Stimulated activated CD8-positive, alpha-beta memory T cell treated with anti-CD3 and anti-CD28 coated beads, Interleukin-12 subunit alpha, Interleukin-12 subunit beta, amount 100 ng/mL, for 4 hours (primary cell): Measurements from ENCODE around the gene NSMF.
"Not testable (repeated sequence)": the region's sequence is repeated elsewhere in the genome, so short reads cannot be mapped to it uniquely, and the experiment has no call there.

Experiments
- DNase-seq: peaks from one replicate; pipeline ENCODE4 v3.0.0-alpha.2; 2020; ENCODE audit warnings: low read depth

Gene NSMF

DNA sequence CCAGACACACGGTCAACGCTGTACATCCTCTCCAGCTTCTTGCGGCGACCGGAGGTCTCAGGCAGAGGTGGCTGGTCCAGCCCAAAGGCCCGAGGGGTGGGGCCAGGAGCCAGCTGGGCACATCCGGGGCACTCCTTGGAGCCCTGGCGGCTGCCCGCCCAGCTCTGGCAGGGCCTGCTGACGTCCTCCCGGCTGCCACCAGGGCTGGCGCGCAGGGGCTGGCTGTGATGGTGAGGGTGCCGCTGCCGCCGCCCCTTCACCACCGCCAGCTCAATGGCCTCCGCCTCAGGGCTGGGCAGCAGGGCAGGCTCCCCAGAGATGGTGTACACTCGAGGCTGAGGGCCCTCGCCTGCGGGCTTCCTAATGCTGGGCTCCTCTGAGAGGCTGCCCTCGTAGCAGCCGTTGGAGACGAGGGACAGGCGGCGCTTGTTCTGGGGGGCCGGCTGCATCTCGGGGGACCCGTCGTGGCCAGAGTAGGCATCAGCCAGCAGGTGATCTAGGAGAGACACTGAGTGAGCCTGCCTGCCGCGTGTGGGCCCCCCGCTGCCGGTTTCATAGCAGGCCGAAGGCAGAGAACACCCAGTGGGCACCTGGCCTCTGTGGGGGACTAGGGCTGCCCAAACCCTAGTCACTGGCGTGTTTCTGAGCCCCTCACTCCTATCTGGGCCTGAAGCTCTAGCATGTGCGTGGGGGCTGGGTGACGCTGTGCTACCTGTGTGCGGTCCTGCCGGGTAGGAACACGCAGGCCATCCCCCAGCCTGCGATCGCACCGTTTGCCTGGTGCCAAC lies 1.5 kb downstream of the NSMF start:
- DNase-seq: no peak

DNA sequence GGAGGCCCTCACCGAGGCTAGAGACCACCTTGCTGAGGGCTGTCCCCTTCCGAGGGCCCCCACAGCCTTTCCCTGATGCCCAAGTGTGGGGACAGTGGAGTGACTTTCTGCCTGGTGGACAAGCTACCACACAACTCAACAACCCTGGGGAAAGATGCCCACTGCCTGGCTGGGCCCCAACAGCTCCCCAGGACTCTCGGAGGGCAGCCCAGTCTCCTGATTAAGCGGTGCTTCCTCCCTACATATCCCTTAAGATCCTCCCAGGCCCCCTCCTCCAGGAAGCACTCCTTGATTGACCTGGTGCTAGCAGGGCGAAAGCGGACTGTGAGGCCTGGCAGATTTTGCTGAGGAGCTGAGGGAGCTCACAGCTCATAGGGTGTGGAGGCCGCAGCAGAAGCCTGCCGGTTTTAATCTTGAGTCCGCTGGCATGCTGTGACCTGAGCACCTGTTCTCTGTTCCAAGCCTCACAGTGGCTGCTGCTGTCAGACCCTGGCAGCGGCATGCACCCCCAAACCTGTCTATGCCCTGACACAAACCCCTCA lies 2.2 kb downstream of the NSMF start:
- DNase-seq: no peak

DNA sequence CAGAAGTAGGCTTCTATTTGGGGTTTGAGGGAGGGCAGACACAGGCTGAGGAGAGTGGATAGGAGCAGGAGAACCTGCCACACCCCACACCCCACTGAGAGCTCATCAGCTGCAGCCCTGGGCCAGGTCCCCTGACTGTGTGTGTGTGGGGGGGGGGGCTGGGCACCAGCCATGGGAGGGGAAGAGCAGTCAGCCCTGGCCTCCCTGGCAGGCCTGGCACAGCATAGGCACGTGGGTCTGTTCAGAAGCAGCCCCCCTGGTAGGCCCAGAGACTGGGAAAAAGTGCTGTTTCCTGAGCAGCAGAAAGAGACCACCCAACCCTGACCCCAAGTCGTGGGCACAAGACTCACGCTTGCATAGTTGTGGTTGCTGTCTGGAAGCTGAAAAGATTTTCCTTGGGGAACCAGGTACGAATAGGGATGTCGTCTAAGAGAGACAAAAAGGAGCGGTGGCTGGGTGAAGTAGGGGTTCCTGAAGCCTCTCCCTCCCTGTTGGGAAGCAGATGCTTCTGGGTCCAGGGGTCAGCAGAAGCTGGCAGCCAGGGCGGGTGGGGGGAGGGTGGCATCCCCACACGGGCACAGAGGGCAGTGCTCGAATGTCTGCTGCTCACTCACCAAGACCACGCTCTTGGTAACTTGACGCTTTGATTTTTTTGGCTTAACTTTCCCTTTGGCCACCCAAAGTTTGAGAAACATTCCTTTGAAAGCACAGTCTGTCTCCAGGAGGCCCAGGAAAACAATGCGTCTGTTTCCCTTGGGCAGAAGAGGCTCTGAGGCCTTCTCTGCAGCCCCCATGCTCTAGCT lies 2.9 kb downstream of the NSMF start:
- DNase-seq: no peak

GRCh38 chr9:137455359-137455991 lies 3.7 kb downstream of the NSMF start:
- no peak for DNase-seq

DNA sequence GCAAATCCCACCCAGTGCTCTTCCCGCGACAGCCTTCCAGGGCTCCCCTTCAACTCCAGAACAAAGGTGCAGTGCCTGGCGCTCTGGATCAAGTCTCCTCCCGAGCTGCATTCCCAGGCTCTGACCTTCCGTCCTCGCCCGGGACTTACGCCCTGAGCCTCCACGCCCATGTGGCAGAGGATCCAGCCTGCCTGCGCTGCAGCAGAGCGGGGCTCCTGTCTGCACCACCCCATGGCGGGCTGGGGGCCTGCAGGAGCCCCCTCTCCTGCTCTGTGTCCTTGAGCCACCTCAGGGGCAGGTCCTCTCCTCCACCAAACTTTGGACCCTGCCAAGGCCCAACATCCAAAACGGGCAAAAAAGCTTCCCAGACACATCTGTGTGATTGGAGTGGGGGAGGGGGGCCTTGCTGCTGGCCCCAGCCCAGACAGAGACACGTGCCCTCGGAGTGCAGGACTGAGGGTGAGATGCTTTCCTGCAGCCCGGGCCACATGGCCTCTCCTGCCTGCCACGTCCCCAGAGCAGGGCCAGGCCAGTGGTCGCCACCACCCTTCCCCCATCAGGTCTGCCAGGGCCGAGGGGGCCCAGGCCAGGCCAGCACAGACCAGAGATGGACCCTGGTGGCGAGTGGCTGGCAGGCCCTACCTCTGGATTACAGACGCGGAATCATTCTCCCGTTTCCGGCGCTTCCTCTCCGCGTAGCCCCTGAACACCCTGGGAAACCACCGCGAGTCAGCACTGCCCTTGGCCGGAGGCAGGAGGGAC lies 4.4 kb downstream of the NSMF start:
- no peak for DNase-seq

GRCh38 chr9:137454145-137454596 lies 5.0 kb downstream of the NSMF start:
- DNase-seq: no peak

GRCh38 chr9:137453643-137454081 lies 5.5 kb downstream of the NSMF start:
- peak; percentile 33 for DNase-seq

DNA sequence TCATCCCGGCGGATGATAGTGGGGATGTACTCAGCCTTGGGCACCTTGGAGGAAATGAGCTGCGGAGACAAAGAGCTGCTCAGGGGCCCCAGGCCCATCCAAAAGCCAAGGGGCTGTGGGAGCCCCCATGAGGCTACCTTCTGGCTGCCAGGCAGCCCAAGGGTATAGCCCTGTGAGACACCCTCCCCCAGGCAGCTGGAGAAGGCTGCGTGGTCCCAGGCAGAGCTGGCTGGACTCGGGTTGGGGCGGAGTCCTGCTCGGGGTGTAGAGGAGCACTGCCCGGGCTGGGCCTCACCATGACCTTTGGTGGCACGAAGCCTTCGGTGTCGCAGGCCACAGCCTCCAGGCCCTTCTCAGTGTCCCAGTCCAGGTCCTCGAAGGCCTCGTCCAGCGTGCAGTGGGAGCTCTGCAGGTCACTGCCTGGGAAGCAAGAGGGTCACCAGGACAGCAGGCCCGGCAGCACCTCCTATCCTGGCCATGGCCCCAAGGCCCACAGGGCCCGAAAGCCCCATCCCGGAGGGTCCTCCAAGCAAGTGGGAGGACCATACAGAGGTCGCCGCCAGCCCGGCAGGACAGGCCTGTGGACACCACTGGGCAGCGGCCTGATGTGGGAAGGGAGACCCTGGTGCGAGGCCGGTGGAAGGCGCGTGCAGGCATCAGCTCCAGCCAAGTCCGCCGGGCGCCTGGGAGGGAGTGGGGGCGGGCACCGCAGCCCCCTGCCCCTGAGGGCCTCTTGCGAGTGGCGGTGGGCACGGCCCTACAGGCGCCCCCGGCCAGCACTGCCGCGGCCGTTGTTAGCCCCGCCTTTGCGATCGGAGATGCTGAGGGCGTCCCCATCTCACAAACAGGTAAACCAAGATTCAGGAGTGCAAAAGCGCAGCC lies 6.1 kb downstream of the NSMF start:
- DNase-seq: no peak

DNA sequence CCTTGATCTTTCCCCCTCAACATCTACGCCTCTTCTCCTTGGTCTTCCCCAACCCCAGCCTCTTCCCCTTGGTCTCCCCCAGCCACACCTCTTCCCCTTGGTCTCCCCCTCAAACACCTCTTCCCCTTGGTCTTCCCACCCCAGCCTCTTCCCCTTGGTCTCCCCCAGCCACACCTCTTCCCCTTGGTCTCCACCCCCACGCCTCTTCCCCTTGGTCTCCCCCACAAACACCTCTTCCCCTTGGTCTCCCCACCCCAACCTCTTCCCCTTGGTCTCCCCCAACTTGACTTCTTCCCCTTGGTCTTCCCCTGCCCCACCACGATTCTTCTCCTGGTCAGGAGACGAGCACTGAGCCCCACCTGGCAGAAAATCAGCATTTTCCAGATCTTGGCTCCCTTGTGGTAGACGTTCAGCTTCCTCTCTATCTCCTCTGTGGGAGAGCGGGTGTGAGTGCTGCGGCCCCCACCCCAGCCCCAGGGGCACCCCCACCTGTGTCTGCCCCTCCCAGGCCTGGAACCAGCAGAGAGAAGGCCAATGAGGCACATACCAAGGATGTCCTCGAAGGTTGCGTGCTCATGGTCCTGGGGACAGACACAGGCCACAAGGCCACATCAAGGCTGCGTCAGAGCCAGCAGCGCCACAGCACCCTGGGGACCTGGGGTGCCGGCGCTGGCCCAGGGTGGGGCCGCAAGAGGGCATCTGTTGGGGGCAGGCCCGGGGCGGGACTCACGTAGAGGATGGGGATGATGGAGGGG lies 7.0 kb downstream of the NSMF start:
- no peak for DNase-seq

GRCh38 chr9:137451264-137452005 lies 7.7 kb downstream of the NSMF start:
- not testable (repeated sequence) for DNase-seq

DNA sequence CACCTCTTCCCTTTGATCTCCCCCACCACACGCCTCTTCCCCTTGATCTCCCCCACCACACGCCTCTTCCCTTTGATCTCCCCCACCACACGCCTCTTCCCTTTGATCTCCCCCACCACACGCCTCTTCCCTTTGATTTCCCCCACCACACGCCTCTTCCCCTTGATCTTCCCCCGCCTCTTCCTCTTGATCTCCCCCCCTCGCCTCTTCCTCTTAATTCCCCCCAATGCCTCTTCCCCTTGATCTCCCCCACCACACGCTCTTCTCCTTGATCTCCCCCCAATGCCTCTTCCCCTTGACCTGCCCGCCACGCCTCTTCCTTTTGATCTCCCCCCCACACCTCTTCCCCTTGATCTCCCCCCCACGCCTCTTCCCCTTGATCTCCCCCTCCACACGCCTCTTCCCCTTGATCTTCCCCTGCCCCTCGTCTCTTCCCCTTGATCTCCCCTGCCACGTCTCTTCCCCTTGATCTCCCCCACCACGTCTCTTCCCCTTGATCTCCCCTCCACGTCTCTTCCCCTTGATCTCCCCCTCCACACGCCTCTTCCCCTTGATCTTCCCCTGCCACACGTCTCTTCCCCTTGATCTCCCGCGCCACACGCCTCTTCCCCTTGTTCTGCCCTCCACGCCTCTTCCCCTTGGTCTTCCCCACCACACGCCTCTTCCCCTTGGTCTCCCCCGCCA lies 8.5 kb downstream of the NSMF start:
- DNase-seq: not testable (repeated sequence)

- DNase-seq: peak; percentile 42
Observed at GRCh38 chr9:137449931-137450538, 9.1 kb downstream of the NSMF start.

DNA sequence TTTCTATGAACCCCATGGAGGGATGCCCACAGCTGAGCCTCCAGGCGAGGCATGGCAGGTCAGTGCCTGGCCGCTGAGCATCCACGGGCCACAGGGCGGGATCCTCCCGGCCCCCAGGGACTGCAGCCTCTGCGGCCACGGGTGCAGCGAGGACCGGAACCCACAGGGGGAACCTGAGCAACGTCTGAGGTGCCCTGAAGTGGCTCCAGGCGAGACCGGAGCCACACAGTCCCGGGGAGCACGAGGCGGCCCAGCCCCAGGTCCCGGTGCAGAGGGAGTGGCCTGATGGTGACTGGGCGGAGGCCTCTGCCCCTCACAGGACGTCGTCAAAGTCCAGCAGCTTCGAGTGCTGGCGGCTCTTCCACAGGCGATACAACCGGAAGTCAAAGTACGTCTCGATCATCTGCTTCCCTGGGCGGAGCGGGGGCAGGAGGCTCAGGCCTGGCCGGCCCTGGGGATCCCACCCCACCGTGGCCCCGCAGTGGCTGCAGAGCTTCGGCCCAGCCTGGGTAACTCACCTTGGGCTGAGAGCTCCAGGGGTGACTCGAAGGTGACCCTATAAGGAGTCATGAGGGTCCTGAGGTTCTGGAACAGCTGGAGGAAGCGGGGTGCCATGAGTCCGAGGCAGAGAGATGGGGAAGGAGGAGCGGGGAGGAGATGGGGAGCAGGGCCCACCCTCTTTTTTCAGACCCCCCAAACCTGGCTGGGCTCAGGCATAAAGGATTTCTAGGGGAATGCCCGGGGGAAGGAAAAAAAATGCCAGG lies 9.9 kb downstream of the NSMF start:
- DNase-seq: no peak

DNA sequence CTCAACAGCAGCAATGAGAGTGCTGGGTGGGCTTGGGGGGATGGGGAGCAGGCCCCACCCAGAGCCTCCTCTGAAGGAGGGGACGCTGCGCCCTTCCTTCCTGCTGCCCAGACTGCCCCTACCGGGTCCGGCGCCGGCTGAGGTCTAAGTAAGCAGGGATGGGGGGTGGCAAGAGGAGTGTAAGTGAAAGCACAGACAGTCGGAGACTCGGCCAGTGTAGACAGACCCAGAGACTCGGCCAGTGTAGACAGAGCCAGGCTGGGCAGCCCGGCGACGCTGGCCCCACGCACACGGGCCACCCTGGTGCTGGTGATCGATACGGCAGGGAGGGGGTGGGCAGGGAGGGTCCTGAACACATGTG lies 10.6 kb downstream of the NSMF start:
- DNase-seq: no peak

DNA sequence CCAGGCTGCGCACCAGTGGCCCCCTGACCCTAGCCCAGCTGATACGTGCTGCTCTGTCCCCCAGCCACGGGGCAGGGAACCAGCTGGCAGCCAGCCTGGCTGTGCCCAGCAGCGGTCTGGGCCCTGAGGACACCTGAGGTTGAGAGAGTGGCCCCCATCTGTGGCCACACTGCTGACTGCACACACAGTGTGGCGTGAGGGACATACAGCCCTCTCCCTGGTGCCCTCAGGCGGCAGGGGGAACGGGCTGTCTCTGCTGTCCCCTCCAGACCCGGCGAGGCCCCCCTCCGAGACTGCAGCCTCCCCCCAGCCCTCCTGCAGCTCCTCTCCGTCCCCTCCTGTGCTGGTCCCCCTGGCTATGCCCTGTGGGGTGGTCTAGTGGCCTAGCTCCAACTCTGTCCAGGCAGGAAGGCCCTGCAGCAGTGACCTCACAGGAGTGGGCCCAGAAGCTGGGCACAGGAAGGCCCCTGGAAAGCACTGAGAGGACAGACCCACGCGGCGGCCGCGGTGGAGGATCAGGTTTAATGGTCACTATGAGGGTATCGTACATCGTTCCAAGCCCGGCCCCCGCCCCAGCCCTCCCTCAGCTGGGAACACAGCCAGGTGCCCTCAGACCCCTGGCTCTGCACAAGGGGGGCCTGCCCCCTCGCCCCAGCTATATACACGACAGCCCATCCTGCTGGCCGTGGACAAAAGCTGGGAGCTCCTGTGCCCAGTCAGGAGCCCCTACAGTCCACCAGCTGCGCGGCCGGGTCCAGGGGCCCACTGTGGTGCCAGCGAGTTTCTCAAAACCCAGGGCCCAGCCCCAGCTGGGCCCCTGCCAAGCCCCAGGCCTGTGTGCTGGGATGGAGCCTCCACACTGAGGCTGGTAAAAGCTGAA lies 11.2 kb downstream of the NSMF start:
- DNase-seq: no peak

- no peak for DNase-seq
Observed at GRCh38 chr9:137446851-137447471, 12.2 kb downstream of the NSMF start.
